Adrenal gland (tissue), 5 donors: ENCODE results near the gene SAMD4B.

Experiments
- POLR2A ChIP-seq, 2 donors: fragments of 450-650 bp; IDR thresholded peaks; one replicate each; pipeline ENCODE4 v1.6.1; 2017; ENCODE audit warnings: antibody characterized with exemption in 2 of 2, mild to moderate bottlenecking in 2 of 2, moderate library complexity in 1 of 2
- TF ChIP-seq, protein P1 (sequence below), 6 experiments: fragments of 450-650 bp in 4 of 6; fragments of 200-600 bp in 2 of 6; sonication (generic) in 1 of 6; IDR thresholded peaks; 1 replicate in 5 of 6; 2 replicates in 1 of 6; pipeline versions ENCODE4 v1.5.1 to v1.8.0; 2016 to 2021; ENCODE audit warnings: antibody characterized with exemption in 6 of 6, mild to moderate bottlenecking in 2 of 6, moderate library complexity in 1 of 6
- donor health status: DM: no; HTN: no; CAD: no.

GRCh38 chr19:39307046-39307821 lies 35.0 kb upstream of the SAMD4B start:
- TF ChIP-seq, protein P1, sequence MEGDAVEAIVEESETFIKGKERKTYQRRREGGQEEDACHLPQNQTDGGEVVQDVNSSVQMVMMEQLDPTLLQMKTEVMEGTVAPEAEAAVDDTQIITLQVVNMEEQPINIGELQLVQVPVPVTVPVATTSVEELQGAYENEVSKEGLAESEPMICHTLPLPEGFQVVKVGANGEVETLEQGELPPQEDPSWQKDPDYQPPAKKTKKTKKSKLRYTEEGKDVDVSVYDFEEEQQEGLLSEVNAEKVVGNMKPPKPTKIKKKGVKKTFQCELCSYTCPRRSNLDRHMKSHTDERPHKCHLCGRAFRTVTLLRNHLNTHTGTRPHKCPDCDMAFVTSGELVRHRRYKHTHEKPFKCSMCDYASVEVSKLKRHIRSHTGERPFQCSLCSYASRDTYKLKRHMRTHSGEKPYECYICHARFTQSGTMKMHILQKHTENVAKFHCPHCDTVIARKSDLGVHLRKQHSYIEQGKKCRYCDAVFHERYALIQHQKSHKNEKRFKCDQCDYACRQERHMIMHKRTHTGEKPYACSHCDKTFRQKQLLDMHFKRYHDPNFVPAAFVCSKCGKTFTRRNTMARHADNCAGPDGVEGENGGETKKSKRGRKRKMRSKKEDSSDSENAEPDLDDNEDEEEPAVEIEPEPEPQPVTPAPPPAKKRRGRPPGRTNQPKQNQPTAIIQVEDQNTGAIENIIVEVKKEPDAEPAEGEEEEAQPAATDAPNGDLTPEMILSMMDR (IDR thresholded peaks at IDR 0.05), result no peak
- TF ChIP-seq POLR2A (IDR thresholded peaks at IDR 0.05), result no peak
